HepG2 (cell line): Measurements from ENCODE around the gene IQCN. TPM values are rescaled to one million over a fixed set of nuclear protein-coding genes. Genes with fewer than 3 reads are reported as not detected.

Experiments used
- BCL6 ChIP-seq: IDR thresholded peaks from 2 replicates; pipeline ENCODE4 v1.6.1; 2016; ENCODE audit warnings: missing genetic modification reagents, missing compliant biosample characterization
- CBX5 ChIP-seq: sonication (generic); formaldehyde crosslinking; IDR thresholded peaks from 2 replicates; pipeline ENCODE4 v1.4.0; 2020; ENCODE audit warnings: missing genetic modification reagents, borderline replicate concordance
- CREBL2 ChIP-seq: sonication (generic); formaldehyde crosslinking; IDR thresholded peaks from 2 replicates; pipeline ENCODE4 v1.8.1; 2023; ENCODE audit warnings: missing genetic modification reagents, mild to moderate bottlenecking, borderline replicate concordance
- DR1 ChIP-seq: sonication (generic); formaldehyde crosslinking; IDR thresholded peaks from 2 replicates; pipeline ENCODE4 v1.8.0; 2021; ENCODE audit warnings: mild to moderate bottlenecking, missing genetic modification reagents, inconsistent platforms
- ELF1 ChIP-seq: sonication (generic); formaldehyde crosslinking; IDR thresholded peaks from 2 replicates; pipeline ENCODE4 v1.4.0; 2020; ENCODE audit warnings: missing genetic modification reagents
- GLI4 ChIP-seq: sonication (generic); formaldehyde crosslinking; IDR thresholded peaks from 2 replicates; pipeline ENCODE4 v1.5.1; 2020; ENCODE audit warnings: missing genetic modification reagents, mild to moderate bottlenecking, moderate library complexity, borderline replicate concordance
- IRF9 ChIP-seq: sonication (generic); formaldehyde crosslinking; IDR thresholded peaks from 2 replicates; pipeline ENCODE4 v1.8.0; 2022; ENCODE audit warnings: missing genetic modification reagents, mild to moderate bottlenecking, borderline replicate concordance
- KLF11 ChIP-seq: IDR thresholded peaks from 2 replicates; pipeline ENCODE4 v1.6.1; 2016; ENCODE audit warnings: missing compliant biosample characterization
- NFYC ChIP-seq: IDR thresholded peaks from 2 replicates; pipeline ENCODE4 v1.6.1; 2016; ENCODE audit warnings: missing genetic modification reagents, missing compliant biosample characterization
- NPAS2 ChIP-seq: sonication (generic); formaldehyde crosslinking; IDR thresholded peaks from 2 replicates; pipeline ENCODE4 v1.8.0; 2022; ENCODE audit warnings: mild to moderate bottlenecking, missing genetic modification reagents, borderline replicate concordance
- SETDB1 ChIP-seq: sonication (generic); formaldehyde crosslinking; IDR thresholded peaks from 2 replicates; pipeline ENCODE4 v1.5.1; 2020; ENCODE audit warnings: missing genetic modification reagents, mild to moderate bottlenecking, borderline replicate concordance
- SIN3B ChIP-seq: fragments of 150-350 bp; IDR thresholded peaks from 2 replicates; pipeline ENCODE4 v1.6.1; 2014; ENCODE audit warnings: low read length
- SNAPC5 ChIP-seq: sonication (generic); formaldehyde crosslinking; IDR thresholded peaks from 2 replicates; pipeline ENCODE4 v1.8.1; 2023; ENCODE audit warnings: mild to moderate bottlenecking, missing genetic modification reagents, borderline replicate concordance
- ZBTB14 ChIP-seq: sonication (generic); formaldehyde crosslinking; IDR thresholded peaks from 2 replicates; pipeline ENCODE4 v1.4.0; 2020; ENCODE audit warnings: missing genetic modification reagents
- ZIK1 ChIP-seq: sonication (generic); formaldehyde crosslinking; IDR thresholded peaks from 2 replicates; pipeline ENCODE4 v1.5.0; 2020; ENCODE audit warnings: mild to moderate bottlenecking, low read depth, missing genetic modification reagents, borderline replicate concordance
- ZNF251 ChIP-seq: sonication (generic); formaldehyde crosslinking; IDR thresholded peaks from 2 replicates; pipeline ENCODE4 v1.9.0; 2021; ENCODE audit warnings: mild to moderate bottlenecking, missing genetic modification reagents
- ZNF326 ChIP-seq: sonication (generic); formaldehyde crosslinking; IDR thresholded peaks from 2 replicates; pipeline ENCODE4 v1.4.0; 2020; ENCODE audit warnings: missing genetic modification reagents, borderline replicate concordance
- ZNF329 ChIP-seq: sonication (generic); formaldehyde crosslinking; IDR thresholded peaks from 2 replicates; pipeline ENCODE4 v1.9.0; 2021; ENCODE audit warnings: low read depth, mild to moderate bottlenecking, missing genetic modification reagents
- ZNF496 ChIP-seq: sonication (generic); formaldehyde crosslinking; IDR thresholded peaks from 2 replicates; pipeline ENCODE4 v1.8.1; 2023; ENCODE audit warnings: mild to moderate bottlenecking, moderate library complexity, missing genetic modification reagents; ENCODE audit not compliant: insufficient replicate concordance
- ZNF550 ChIP-seq: sonication (generic); formaldehyde crosslinking; IDR thresholded peaks from 2 replicates; pipeline ENCODE4 v1.4.0; 2020; ENCODE audit warnings: mild to moderate bottlenecking, missing genetic modification reagents, borderline replicate concordance
- ZNF567 ChIP-seq: sonication (generic); formaldehyde crosslinking; IDR thresholded peaks from 2 replicates; pipeline ENCODE4 v1.8.1; 2023; ENCODE audit warnings: mild to moderate bottlenecking, missing genetic modification reagents, borderline replicate concordance
- ZNF619 ChIP-seq: sonication (generic); formaldehyde crosslinking; IDR thresholded peaks from 2 replicates; pipeline ENCODE4 v1.4.0; 2020; ENCODE audit warnings: mild to moderate bottlenecking, missing genetic modification reagents
- ZNF691 ChIP-seq: sonication (generic); formaldehyde crosslinking; IDR thresholded peaks from 2 replicates; pipeline ENCODE4 v1.4.0; 2020; ENCODE audit warnings: missing genetic modification reagents, low read depth, mild to moderate bottlenecking, borderline replicate concordance
- ZNF709 ChIP-seq: sonication (generic); formaldehyde crosslinking; IDR thresholded peaks from 2 replicates; pipeline ENCODE4 v1.5.0; 2020; ENCODE audit warnings: mild to moderate bottlenecking, missing genetic modification reagents
- ZNF784 ChIP-seq: sonication (generic); formaldehyde crosslinking; IDR thresholded peaks from 2 replicates; pipeline ENCODE4 v1.5.1; 2020; ENCODE audit warnings: missing genetic modification reagents, mild to moderate bottlenecking, borderline replicate concordance
- ZSCAN20 ChIP-seq: sonication (generic); formaldehyde crosslinking; IDR thresholded peaks from 2 replicates; pipeline ENCODE4 v1.4.0; 2020; ENCODE audit warnings: missing genetic modification reagents, mild to moderate bottlenecking, borderline replicate concordance
- polyA plus RNA-seq, 8 experiments: library from polyadenylated mRNA; depleted of rRNA in 3 of 8; stranded (reverse) in 7 of 8; unstranded in 1 of 8; fragments of >200 nt; fragmentation: Illumina TruSeq in 4 of 8; extraction: Trizol in 4 of 8; gene quantifications; 2 replicates each; pipeline versions ENCODE4 v1.2.1 to v1.2.3, GENCODE V29; 2011 to 2016; ENCODE audit warnings: low read depth in 4 of 8, missing spikeins in 1 of 8, mixed read lengths in 1 of 8; ENCODE audit not compliant: insufficient read depth in 1 of 8
- total RNA-seq, 5 experiments: library from RNA; depleted of rRNA; stranded (reverse); fragments of >200 nt; fragmentation: Illumina TruSeq; extraction: Trizol; gene quantifications; 2 replicates each; pipeline ENCODE4 v1.2.3, GENCODE V29; 2016; ENCODE audit warnings: low read depth in 1 of 5

Gene IQCN
- total and polyA plus RNA-seq, 2 of the 13 experiments (the other 11 are each of a cell fraction or from before 2014, with no cell fraction given), result 0.04 to 0.18 TPM

GRCh38 chr19:18274781-18275356, 617 bp upstream of the IQCN start (continued):
- 0 out of 2 replicates have a peak, but pooled peaks have one; percentile 50 for TF ChIP-seq ZNF329 (CRISPR knock-in tag)
- TF ChIP-seq IRF9 (CRISPR knock-in tag), result 0 out of 2 replicates have a peak, but pooled peaks have one; percentile 63
- no peak for TF ChIP-seq ZNF619 (CRISPR knock-in tag)
- no peak for TF ChIP-seq ZNF496 (CRISPR knock-in tag)
- TF ChIP-seq ZNF709 (CRISPR knock-in tag), result no peak
- TF ChIP-seq SIN3B, result no peak
- TF ChIP-seq ZSCAN20 (CRISPR knock-in tag), result peak; percentile 61; the same call in 1 of the 2 replicates
- no peak for TF ChIP-seq GLI4 (CRISPR knock-in tag)
- no peak for TF ChIP-seq NPAS2
- no peak for TF ChIP-seq NFYC (CRISPR knock-in tag)
- no peak for TF ChIP-seq ZNF567
- no peak for TF ChIP-seq ZNF251 (CRISPR knock-in tag)
- no peak for TF ChIP-seq CREBL2 (CRISPR knock-in tag)
- no peak for TF ChIP-seq ZNF550 (CRISPR knock-in tag)
- no peak for TF ChIP-seq ZNF691
- no peak for TF ChIP-seq DR1 (CRISPR knock-in tag)
- no peak for TF ChIP-seq SNAPC5 (CRISPR knock-in tag)
- TF ChIP-seq ELF1 (CRISPR knock-in tag), result no peak
- TF ChIP-seq ZIK1 (CRISPR knock-in tag), result no peak
- TF ChIP-seq SETDB1, result no peak
- no peak for TF ChIP-seq ZBTB14 (CRISPR knock-in tag)
- no peak for TF ChIP-seq ZNF784 (CRISPR knock-in tag)
- TF ChIP-seq BCL6, result no peak
- TF ChIP-seq ZNF326 (CRISPR knock-in tag), result no peak
- no peak for TF ChIP-seq KLF11 (CRISPR knock-in tag)
- no peak for TF ChIP-seq CBX5 (CRISPR knock-in tag)
